HepG2 (cell line): Measurements from ENCODE around the gene OR6N1. TPM values are rescaled to one million over a fixed set of nuclear protein-coding genes. Genes with fewer than 3 reads are reported as not detected.

Experiments
- ATAC-seq: fragments of 200-7000 bp; cut with Tn5 transposase; 3 replicates; pipeline ENCODE4 v1.9.1; 2020; ENCODE audit warnings: mild to moderate bottlenecking, moderate library complexity
- BruUV-seq: library from RNA; stranded (reverse); fragments of 400-500 nt; replicated peaks from 2 replicates; lab custom pipeline; 2021; lab: Mats Ljungman, UMichigan
- CTCF ChIA-PET: fragments of 300-600 bp; formaldehyde crosslinking; extraction: SDS; loops from one replicate; lab custom pipeline; 2021; ENCODE audit warnings: low total read pairs, inconsistent platforms, low intra/inter-chr PET ratio; lab: Yijun Ruan, JAX
- POLR2A ChIA-PET: fragments of 350-600 bp; sonication (Branson Sonifier 250); formaldehyde crosslinking; loops from one replicate; lab custom pipeline; 2020; ENCODE audit warnings: antibody characterized with exemption, inconsistent platforms; lab: Yijun Ruan, JAX
- DNase-seq: peaks from one replicate; pipeline ENCODE4 v3.0.0-alpha.2; 2015; ENCODE audit warnings: low spot score
- FAIRE-seq: peaks from 3 replicates; lab custom pipeline; 2011; peaks lifted over from hg19 to GRCh38; lab: Jason Lieb, UNC
- H2AFZ ChIP-seq: one replicate; pipeline ENCODE4 v1.6.1; 2011; ENCODE audit warnings: low read length, inconsistent platforms
- H3K27ac ChIP-seq: fragments of 300-600 bp; 3 replicates; pipeline ENCODE4 v1.8.0; 2011; ENCODE audit warnings: mixed run types, mild to moderate bottlenecking, mixed read lengths, low read length, inconsistent platforms; ENCODE audit not compliant: insufficient read depth; ENCODE audit errors: extremely low read length
- H3K27me3 ChIP-seq, 2 experiments: fragments of 200-600 bp in 1 of 2; 2 replicates in 1 of 2; 3 replicates in 1 of 2; pipeline versions ENCODE4 v1.6.0 to v1.8.0; 2011; ENCODE audit warnings: low read length in 2 of 2, mild to moderate bottlenecking in 2 of 2, moderate library complexity in 2 of 2, inconsistent platforms in 1 of 2; ENCODE audit not compliant: insufficient read depth in 2 of 2, control insufficient read depth in 1 of 2
- H3K36me3 ChIP-seq, 2 experiments: fragments of 200-600 bp in 1 of 2; replicated peaks in 1 of 2; 2 replicates in 1 of 2; 3 replicates in 1 of 2; pipeline versions ENCODE4 v1.5.1 to v1.8.0; 2011; ENCODE audit warnings: low read length in 2 of 2, inconsistent platforms in 1 of 2; ENCODE audit not compliant: insufficient read depth in 2 of 2, control insufficient read depth in 1 of 2
- H3K4me1 ChIP-seq: 2 replicates; pipeline ENCODE4 v1.5.1; 2012; ENCODE audit warnings: low read length, inconsistent platforms; ENCODE audit not compliant: insufficient read depth
- H3K4me2 ChIP-seq: 2 replicates; pipeline ENCODE4 v1.6.0; 2011; ENCODE audit warnings: low read depth, low read length, inconsistent platforms
- H3K4me3 ChIP-seq, 3 experiments: fragments of 200-600 bp in 1 of 3; sonication (generic), shearing (Covaris generic) in 1 of 3; replicated peaks in 1 of 3; 2 replicates each; pipeline ENCODE4 v1.5.1; 2011 to 2016; ENCODE audit warnings: low read length in 3 of 3, inconsistent platforms in 2 of 3, low read depth in 2 of 3, mild to moderate bottlenecking in 2 of 3, control low read depth in 1 of 3, mixed read lengths in 1 of 3; ENCODE audit not compliant: insufficient read depth in 1 of 3
- H3K79me2 ChIP-seq: one replicate; pipeline ENCODE4 v1.6.1; 2011; ENCODE audit warnings: low read length, inconsistent platforms; ENCODE audit not compliant: insufficient read depth
- H3K9ac ChIP-seq: 2 replicates; pipeline ENCODE4 v1.6.0; 2011; ENCODE audit warnings: mild to moderate bottlenecking, low read depth, low read length, inconsistent platforms; ENCODE audit not compliant: insufficient read depth
- H3K9me3 ChIP-seq: 2 replicates; pipeline ENCODE4 v1.5.1; 2012; ENCODE audit warnings: mild to moderate bottlenecking, low read length
- H4K20me1 ChIP-seq: 2 replicates; pipeline ENCODE4 v1.6.0; 2011; ENCODE audit warnings: inconsistent platforms, mild to moderate bottlenecking, low read length, moderate library complexity; ENCODE audit not compliant: insufficient read depth
- ATF7-NPFF ChIP-seq: sonication (generic); formaldehyde crosslinking; IDR thresholded peaks from 2 replicates; pipeline ENCODE4 v1.8.1; 2023; ENCODE audit warnings: mild to moderate bottlenecking, low read depth, missing genetic modification reagents, moderate library complexity
- CENPBD1 ChIP-seq: sonication (generic); formaldehyde crosslinking; IDR thresholded peaks from 2 replicates; pipeline ENCODE4 v1.8.0; 2022; ENCODE audit warnings: missing genetic modification reagents, low read depth, mild to moderate bottlenecking, borderline replicate concordance
- NR2F2 ChIP-seq: IDR thresholded peaks from 2 replicates; pipeline ENCODE4 v1.6.1; 2012; ENCODE audit warnings: low read depth, inconsistent platforms, borderline replicate concordance
- ZC3H13 ChIP-seq: sonication (generic); formaldehyde crosslinking; IDR thresholded peaks from 2 replicates; pipeline ENCODE4 v1.8.1; 2023; ENCODE audit warnings: mild to moderate bottlenecking, missing genetic modification reagents, moderate library complexity
- ZEB1 ChIP-seq: IDR thresholded peaks from 2 replicates; pipeline ENCODE4 v1.6.1; 2012; ENCODE audit warnings: mild to moderate bottlenecking, low read depth, inconsistent platforms; ENCODE audit not compliant: insufficient replicate concordance
- ZFYVE20 ChIP-seq: sonication (generic); formaldehyde crosslinking; IDR thresholded peaks from 2 replicates; pipeline ENCODE4 v1.8.0; 2023; ENCODE audit warnings: low read depth, mild to moderate bottlenecking, moderate library complexity, missing genetic modification reagents, borderline replicate concordance
- ZNF121 ChIP-seq: sonication (generic); formaldehyde crosslinking; IDR thresholded peaks from 2 replicates; pipeline ENCODE4 v1.5.0; 2020; ENCODE audit warnings: mild to moderate bottlenecking, missing genetic modification reagents
- ZNF263 ChIP-seq: sonication (generic); formaldehyde crosslinking; IDR thresholded peaks from 2 replicates; pipeline ENCODE4 v1.4.0; 2020; ENCODE audit warnings: missing genetic modification reagents
- ZNF766 ChIP-seq: sonication (generic); formaldehyde crosslinking; IDR thresholded peaks from 2 replicates; pipeline ENCODE4 v1.5.0; 2020; ENCODE audit warnings: missing genetic modification reagents, borderline replicate concordance
- WGBS: methylation state at CpG from one replicate; pipeline ENCODE4 v1.1.6; 2017; ENCODE audit warnings: low lambda C conversion rate; 5-methylcytosine and 5-hydroxymethylcytosine counted together
- in situ Hi-C: cut with HindIII; loops from 2 replicates; pipeline ENCODE4 v1.10.0; 2017; ENCODE audit warnings: low pct_unique_long_range_greater_than_20kb; ENCODE audit not compliant: extremely low pct_ligation_motif_present
- intact Hi-C: fragments of 100-400 bp; cut with micrococcal nuclease; formaldehyde crosslinking; loops from one replicate; pipeline ENCODE4 v1.10.0; 2022; ENCODE audit not compliant: unreplicated experiment
- polyA plus RNA-seq, 8 experiments: library from polyadenylated mRNA; depleted of rRNA in 3 of 8; stranded (reverse) in 7 of 8; unstranded in 1 of 8; fragments of >200 nt; fragmentation: Illumina TruSeq in 4 of 8; extraction: Trizol in 4 of 8; gene quantifications; 2 replicates each; pipeline versions ENCODE4 v1.2.1 to v1.2.3, GENCODE V29; 2011 to 2016; ENCODE audit warnings: low read depth in 4 of 8, missing spikeins in 1 of 8, mixed read lengths in 1 of 8; ENCODE audit not compliant: insufficient read depth in 1 of 8
- total RNA-seq, 5 experiments: library from RNA; depleted of rRNA; stranded (reverse); fragments of >200 nt; fragmentation: Illumina TruSeq; extraction: Trizol; gene quantifications; 2 replicates each; pipeline ENCODE4 v1.2.3, GENCODE V29; 2016; ENCODE audit warnings: low read depth in 1 of 5
- TF ChIP-seq, protein P1 (sequence below): sonication (generic); formaldehyde crosslinking; IDR thresholded peaks from 2 replicates; pipeline ENCODE4 v1.5.0; 2020; ENCODE audit warnings: mild to moderate bottlenecking, missing genetic modification reagents
- TF ChIP-seq, protein P2 (sequence below): sonication (generic); formaldehyde crosslinking; conservative IDR thresholded peaks from 2 replicates; pipeline ENCODE4 v1.4.0; 2020; ENCODE audit warnings: missing genetic modification reagents
- TF ChIP-seq, protein P3 (sequence below): sonication (generic); formaldehyde crosslinking; IDR thresholded peaks from 2 replicates; pipeline ENCODE4 v1.4.0; 2020; ENCODE audit warnings: low read depth, mild to moderate bottlenecking, missing genetic modification reagents

OR6N1 gene
- total and polyA plus RNA-seq, 2 of the 13 experiments (the other 11 are each of a cell fraction or from before 2014, with no cell fraction given): not detected

DNA sequence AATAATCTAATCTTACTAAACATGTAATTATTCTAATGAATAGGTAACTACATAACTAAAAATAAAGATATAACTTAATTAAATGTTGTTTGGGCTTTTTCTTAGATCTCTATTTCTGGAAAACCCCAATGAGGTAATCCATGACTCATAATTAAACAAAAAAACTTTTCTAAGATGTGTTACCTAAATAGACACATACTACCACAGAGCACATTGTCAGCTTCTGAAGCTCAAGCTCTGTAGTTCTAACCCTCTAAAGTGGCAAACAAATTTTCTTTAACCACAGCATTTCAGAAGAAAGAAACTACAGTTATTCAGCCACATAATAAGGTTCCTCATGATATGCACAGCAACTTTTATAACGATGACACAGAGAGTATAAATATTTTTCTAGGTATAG lies 55.7 kb downstream of the OR6N1 start:
- H3K4me1 ChIP-seq: no peaks in the 10 kb centered on the region
- no peak for ATAC-seq
- H2AFZ ChIP-seq: no peak overlapping the region
- no peak for DNase-seq
- ChIA-PET POLR2A (no interaction called here), CTCF (no interaction called here)
- in situ Hi-C loops: no loop called here
- H3K27me3 ChIP-seq: no peaks in the 10 kb centered on the region
- TF ChIP-seq ZNF263 (CRISPR knock-in tag) (no peak), ZNF766 (no peak), CENPBD1 (CRISPR knock-in tag) (no peak), ZC3H13 (CRISPR knock-in tag) (no peak), ZEB1 (no peak), ZFYVE20 (CRISPR knock-in tag) (no peak), ZNF121 (CRISPR knock-in tag) (no peak), ATF7-NPFF (CRISPR knock-in tag) (no peak), NR2F2 (no peak)
- TF ChIP-seq, protein P1, sequence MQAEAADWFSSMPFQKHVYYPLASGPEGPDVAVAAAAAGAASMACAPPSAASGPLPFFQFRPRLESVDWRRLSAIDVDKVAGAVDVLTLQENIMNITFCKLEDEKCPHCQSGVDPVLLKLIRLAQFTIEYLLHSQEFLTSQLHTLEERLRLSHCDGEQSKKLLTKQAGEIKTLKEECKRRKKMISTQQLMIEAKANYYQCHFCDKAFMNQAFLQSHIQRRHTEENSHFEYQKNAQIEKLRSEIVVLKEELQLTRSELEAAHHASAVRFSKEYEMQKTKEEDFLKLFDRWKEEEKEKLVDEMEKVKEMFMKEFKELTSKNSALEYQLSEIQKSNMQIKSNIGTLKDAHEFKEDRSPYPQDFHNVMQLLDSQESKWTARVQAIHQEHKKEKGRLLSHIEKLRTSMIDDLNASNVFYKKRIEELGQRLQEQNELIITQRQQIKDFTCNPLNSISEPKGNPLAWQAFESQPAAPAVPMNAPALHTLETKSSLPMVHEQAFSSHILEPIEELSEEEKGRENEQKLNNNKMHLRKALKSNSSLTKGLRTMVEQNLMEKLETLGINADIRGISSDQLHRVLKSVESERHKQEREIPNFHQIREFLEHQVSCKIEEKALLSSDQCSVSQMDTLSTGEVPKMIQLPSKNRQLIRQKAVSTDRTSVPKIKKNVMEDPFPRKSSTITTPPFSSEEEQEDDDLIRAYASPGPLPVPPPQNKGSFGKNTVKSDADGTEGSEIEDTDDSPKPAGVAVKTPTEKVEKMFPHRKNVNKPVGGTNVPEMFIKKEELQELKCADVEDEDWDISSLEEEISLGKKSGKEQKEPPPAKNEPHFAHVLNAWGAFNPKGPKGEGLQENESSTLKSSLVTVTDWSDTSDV (CRISPR knock-in tag): no peak
- TF ChIP-seq, protein P2, sequence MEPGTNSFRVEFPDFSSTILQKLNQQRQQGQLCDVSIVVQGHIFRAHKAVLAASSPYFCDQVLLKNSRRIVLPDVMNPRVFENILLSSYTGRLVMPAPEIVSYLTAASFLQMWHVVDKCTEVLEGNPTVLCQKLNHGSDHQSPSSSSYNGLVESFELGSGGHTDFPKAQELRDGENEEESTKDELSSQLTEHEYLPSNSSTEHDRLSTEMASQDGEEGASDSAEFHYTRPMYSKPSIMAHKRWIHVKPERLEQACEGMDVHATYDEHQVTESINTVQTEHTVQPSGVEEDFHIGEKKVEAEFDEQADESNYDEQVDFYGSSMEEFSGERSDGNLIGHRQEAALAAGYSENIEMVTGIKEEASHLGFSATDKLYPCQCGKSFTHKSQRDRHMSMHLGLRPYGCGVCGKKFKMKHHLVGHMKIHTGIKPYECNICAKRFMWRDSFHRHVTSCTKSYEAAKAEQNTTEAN (CRISPR knock-in tag): no peak
- TF ChIP-seq, protein P3, sequence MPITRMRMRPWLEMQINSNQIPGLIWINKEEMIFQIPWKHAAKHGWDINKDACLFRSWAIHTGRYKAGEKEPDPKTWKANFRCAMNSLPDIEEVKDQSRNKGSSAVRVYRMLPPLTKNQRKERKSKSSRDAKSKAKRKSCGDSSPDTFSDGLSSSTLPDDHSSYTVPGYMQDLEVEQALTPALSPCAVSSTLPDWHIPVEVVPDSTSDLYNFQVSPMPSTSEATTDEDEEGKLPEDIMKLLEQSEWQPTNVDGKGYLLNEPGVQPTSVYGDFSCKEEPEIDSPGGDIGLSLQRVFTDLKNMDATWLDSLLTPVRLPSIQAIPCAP (CRISPR knock-in tag): no peak
- no peak overlapping the region for H3K27ac ChIP-seq
- intact Hi-C loops: no loop called here
- H3K9me3 ChIP-seq: no peaks in the 10 kb centered on the region
- no peaks in the 10 kb centered on the region for H4K20me1 ChIP-seq
- WGBS: 0% methylated on average over 1 of the region's 1 CpG
- no peaks in the 10 kb centered on the region for H3K79me2 ChIP-seq
- FAIRE-seq: no peak
- no peak overlapping the region for H3K4me2 ChIP-seq
- BruUV-seq: no TSS peak
- H3K4me3 ChIP-seq: no peak overlapping the region
- H3K36me3 ChIP-seq: no peaks in the 10 kb centered on the region
- no peak overlapping the region for H3K9ac ChIP-seq
